ENCODE results near the gene INPP5A.

DNA sequence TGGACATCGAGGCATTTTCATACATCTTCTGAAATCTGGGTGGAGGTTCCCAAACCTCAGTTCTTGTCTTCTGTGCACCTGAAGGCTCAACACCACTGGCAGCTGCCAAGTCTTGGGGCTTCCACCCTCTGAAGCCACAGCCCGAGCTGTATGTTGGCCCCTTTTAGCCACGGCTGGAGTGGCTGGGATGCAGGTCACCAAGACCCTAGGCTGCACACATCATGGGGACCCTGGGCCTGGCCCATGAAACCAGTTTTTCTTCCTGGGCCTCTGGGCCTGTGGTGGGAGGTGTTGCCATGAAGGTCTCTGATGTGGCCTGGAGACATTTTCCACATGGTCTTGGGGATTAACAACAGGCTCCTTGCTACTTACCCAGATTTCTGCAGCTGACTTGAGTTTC lies 62.1 kb downstream of the INPP5A start:
- TF ChIP-seq, protein P1, sequence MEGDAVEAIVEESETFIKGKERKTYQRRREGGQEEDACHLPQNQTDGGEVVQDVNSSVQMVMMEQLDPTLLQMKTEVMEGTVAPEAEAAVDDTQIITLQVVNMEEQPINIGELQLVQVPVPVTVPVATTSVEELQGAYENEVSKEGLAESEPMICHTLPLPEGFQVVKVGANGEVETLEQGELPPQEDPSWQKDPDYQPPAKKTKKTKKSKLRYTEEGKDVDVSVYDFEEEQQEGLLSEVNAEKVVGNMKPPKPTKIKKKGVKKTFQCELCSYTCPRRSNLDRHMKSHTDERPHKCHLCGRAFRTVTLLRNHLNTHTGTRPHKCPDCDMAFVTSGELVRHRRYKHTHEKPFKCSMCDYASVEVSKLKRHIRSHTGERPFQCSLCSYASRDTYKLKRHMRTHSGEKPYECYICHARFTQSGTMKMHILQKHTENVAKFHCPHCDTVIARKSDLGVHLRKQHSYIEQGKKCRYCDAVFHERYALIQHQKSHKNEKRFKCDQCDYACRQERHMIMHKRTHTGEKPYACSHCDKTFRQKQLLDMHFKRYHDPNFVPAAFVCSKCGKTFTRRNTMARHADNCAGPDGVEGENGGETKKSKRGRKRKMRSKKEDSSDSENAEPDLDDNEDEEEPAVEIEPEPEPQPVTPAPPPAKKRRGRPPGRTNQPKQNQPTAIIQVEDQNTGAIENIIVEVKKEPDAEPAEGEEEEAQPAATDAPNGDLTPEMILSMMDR (IDR thresholded peaks at IDR 0.05) = no peak
- no peak for TF ChIP-seq EZH2 (IDR thresholded peaks at IDR 0.05; ENCODE audit: borderline replicate concordance, insufficient read depth, low read depth, low read length, poor library complexity, severe bottlenecking)
